Erythroblast (primary cell): Measurements from ENCODE around the gene KLF16.

Experiments
- GATA1 ChIP-seq: IDR thresholded peaks from 2 replicates; pipeline ENCODE4 v1.6.1; 2011; ENCODE audit warnings: low read depth, mild to moderate bottlenecking, control low read depth, low read length, moderate library complexity
- POLR2A ChIP-seq: IDR thresholded peaks from 2 replicates; pipeline ENCODE4 v1.6.1; 2011; ENCODE audit warnings: mild to moderate bottlenecking, low read length

DNA sequence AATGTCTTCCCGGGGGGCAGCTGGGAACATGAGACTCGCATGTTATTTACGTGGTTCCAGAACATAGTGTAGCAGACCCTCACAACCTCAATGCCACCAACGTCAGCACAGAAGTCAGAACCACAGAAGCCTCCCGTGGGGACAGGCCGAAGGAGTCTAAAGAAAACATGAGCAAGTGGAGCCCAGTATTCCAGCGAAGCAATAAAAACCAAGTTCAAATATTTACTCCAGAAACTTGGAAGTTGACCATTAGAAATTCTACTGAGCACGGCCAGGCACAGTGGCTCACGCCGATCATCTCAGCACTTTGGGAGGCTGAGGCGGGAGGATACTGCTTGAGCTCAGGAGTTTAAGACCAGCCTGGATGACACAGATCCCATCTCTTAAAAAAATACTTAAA is 33.4 kb downstream of the KLF16 start:
- TF ChIP-seq POLR2A: no peak
- no peak for TF ChIP-seq GATA1
